Effector memory CD4-positive, alpha-beta T cell (primary cell): ENCODE data around the gene MSANTD2.

ENCODE experiments used
- DNase-seq, 3 donors: peaks; one replicate each; pipeline ENCODE4 v3.0.0-alpha.2; 2020
- H3K27ac ChIP-seq: 2 replicates; pipeline ENCODE4 v1.7.0; 2013; ENCODE audit warnings: mild to moderate bottlenecking, low read length, moderate library complexity; ENCODE audit not compliant: insufficient read depth, poor library complexity, severe bottlenecking
- H3K27me3 ChIP-seq: replicated peaks from 2 replicates; pipeline ENCODE4 v1.7.0; 2013; ENCODE audit warnings: mild to moderate bottlenecking, low read length; ENCODE audit not compliant: insufficient read depth, control insufficient read depth, poor library complexity, severe bottlenecking
- H3K36me3 ChIP-seq: 2 replicates; pipeline ENCODE4 v1.7.0; 2013; ENCODE audit warnings: mild to moderate bottlenecking, low read length, moderate library complexity; ENCODE audit not compliant: control insufficient read depth, insufficient read depth
- H3K4me1 ChIP-seq: 2 replicates; pipeline ENCODE4 v1.7.0; 2013; ENCODE audit warnings: low read length, mild to moderate bottlenecking; ENCODE audit not compliant: control insufficient read depth, insufficient read depth, poor library complexity, severe bottlenecking
- H3K4me3 ChIP-seq: 2 replicates; pipeline ENCODE4 v1.7.0; 2013; ENCODE audit warnings: low read length, low read depth, mild to moderate bottlenecking; ENCODE audit not compliant: insufficient read depth, poor library complexity, severe bottlenecking
- H3K9me3 ChIP-seq: 2 replicates; pipeline ENCODE4 v1.7.0; 2013; ENCODE audit warnings: mild to moderate bottlenecking, low read length, moderate library complexity; ENCODE audit not compliant: control insufficient read depth

MSANTD2 gene

GRCh38 chr11:124748481-124749343 lies 51.5 kb downstream of the MSANTD2 start:
- Histone ChIP-seq H3K36me3 (no peaks in the 10 kb centered on the region), H3K4me3 (no peak overlapping the region), H3K27me3 (no peaks in the 10 kb centered on the region), H3K4me1 (peaks cover 7% of the 10 kb centered on the region), H3K27ac (no peak overlapping the region), H3K9me3 (no peaks in the 10 kb centered on the region)
- DNase-seq, result no peak

GRCh38 chr11:124748100-124748418 lies 52.1 kb downstream of the MSANTD2 start:
- H3K4me1 ChIP-seq, result peaks cover 7% of the 10 kb centered on the region
- no peaks in the 10 kb centered on the region for H3K36me3 ChIP-seq
- H3K27me3 ChIP-seq, result no peaks in the 10 kb centered on the region
- no peak overlapping the region for H3K4me3 ChIP-seq
- H3K27ac ChIP-seq, result no peak overlapping the region
- no peak for DNase-seq
- no peaks in the 10 kb centered on the region for H3K9me3 ChIP-seq

DNA sequence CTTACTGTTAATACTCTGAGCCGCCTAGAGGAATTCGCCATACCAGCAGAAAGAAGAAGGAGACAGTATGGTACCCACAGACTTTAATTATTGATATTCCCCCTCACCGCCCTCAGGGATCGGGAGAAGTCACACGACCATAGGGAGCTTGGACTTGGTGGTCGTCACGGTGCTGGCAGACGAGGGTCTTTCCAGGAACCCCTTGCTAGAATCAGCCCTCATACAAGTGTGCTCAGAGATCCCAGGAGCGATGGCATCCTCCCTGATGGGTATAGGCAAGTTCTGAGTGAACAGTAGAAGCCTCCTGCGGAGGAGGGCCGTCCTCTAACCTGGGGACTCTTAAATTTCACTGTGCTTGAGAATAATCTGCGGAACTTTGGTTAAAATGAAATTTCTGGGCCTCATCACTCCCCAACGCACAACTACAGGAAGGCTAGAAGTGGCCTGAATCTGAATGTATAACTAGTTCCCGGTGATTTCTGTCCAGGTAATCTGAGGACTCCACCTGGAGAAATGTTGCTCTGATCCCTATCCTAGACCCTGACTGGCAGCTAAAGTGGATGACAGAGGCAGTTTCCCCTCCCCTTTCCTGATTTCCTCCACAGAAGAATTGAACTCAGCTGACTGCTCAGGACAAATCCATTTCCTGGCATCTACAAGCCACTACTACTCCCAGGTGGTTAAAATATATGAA lies 52.7 kb downstream of the MSANTD2 start:
- H3K36me3 ChIP-seq, result no peaks in the 10 kb centered on the region
- no peak overlapping the region for H3K27ac ChIP-seq
- peaks cover 7% of the 10 kb centered on the region for H3K4me1 ChIP-seq
- no peak for DNase-seq
- H3K4me3 ChIP-seq, result no peak overlapping the region
- no peaks in the 10 kb centered on the region for H3K27me3 ChIP-seq
- H3K9me3 ChIP-seq, result no peaks in the 10 kb centered on the region

DNA sequence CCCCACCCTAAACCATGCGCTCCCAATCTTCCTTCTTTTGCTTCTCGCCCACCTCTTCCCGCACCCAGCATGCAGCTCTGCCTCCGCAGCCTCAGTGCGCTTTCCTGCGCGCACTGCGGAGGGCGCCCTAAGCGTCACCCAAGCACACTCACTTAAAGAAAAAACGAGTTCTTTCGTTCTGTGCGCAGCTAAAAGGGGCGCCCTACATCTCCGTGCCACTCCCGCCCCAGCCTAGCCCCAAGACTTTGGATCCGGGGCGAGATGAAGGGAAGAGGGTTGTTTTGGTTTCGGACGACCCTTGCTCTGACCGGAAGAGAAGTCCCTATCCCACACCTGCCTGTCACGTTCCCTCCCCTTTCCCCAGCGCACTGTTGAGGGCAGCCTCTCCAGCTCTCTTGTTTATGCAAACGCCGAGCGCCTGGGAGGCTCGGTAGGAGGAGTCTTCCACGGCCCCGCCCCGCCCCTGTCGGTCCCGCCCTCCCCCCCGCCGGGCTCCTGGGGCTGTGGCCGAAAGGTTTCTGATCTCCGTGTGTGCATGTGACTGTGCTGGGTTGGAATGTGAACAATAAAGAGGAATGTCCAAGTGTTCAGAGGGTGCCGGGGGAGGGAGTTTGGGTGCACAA lies 53.5 kb downstream of the MSANTD2 start:
- H3K27ac ChIP-seq, result peak overlapping the region; percentile 72
- no peaks in the 10 kb centered on the region for H3K27me3 ChIP-seq
- DNase-seq, result peak; percentile 63 to 70 (median 69)
- H3K4me1 ChIP-seq, result peaks cover 7% of the 10 kb centered on the region
- peak overlapping the region; percentile 96 for H3K4me3 ChIP-seq
- H3K36me3 ChIP-seq, result no peaks in the 10 kb centered on the region
- no peaks in the 10 kb centered on the region for H3K9me3 ChIP-seq

DNA sequence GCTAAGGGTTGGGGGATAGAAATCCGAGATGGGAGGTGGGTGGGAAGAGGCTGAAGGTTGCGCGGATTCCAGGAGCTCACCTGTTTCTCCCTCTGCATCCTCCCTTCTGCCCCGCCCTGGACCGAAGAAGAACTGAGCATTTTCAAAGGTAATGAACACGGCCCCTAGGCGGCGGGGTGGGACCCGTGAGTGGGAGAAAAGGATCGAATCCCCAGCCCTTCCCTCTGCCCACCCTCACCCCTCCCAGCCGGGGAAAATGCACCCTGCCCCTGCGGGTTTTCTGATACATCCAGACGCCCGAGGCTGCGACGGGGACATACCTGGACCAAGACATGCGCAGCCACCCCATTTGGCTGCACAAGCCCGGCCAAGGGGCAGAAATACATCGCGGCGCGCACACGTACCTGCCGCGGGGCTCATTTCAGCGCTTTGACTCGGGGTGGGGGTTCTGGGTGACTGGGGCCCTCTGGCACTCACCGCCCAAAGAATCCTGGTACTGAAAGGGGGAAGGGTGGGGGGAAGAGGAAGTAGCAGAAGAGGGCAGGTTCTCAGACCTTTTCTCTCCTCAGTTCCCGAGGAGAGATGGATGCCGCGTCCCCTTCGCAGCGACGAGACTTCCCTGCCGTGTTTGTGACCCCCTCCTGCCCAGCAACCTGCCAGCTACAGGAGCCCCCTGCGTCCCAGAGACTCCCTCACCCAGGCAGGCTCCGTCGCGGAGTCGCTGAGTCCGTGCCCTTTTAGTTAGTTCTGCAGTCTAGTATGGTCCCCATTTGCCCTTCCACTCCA lies 54.2 kb downstream of the MSANTD2 start:
- Histone ChIP-seq H3K4me3 (peak overlapping the region; percentile 96), H3K9me3 (no peaks in the 10 kb centered on the region), H3K27me3 (no peaks in the 10 kb centered on the region), H3K36me3 (no peaks in the 10 kb centered on the region), H3K27ac (peak overlapping the region; percentile 72), H3K4me1 (peaks cover 7% of the 10 kb centered on the region)
- DNase-seq, result no peak

DNA sequence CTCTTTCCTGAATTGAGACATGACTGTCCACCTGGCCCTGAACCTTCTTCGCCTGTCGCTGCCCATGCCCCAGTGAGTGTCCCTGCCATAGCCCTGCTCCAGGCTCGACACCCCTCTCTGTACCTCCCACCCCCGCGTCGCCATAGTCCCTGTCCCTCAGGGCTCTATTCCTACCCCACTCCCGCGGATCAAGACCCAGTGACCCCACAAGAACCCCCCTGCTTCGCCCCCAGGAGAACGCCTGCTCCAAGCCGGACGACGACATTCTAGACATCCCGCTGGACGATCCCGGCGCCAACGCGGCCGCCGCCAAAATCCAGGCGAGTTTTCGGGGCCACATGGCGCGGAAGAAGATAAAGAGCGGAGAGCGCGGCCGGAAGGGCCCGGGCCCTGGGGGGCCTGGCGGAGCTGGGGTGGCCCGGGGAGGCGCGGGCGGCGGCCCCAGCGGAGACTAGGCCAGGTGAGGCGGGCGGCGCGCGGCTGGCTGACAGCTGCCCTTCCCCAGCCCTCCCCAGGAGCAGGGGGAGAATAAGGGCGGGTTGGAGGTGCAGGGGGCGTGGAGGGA lies 54.9 kb downstream of the MSANTD2 start:
- H3K27me3 ChIP-seq, result no peaks in the 10 kb centered on the region
- DNase-seq, result no peak

GRCh38 chr11:124743050-124743449 lies 57.2 kb downstream of the MSANTD2 start:
- Histone ChIP-seq H3K9me3 (no peaks in the 10 kb centered on the region), H3K4me1 (peaks cover 17% of the 10 kb centered on the region), H3K27me3 (no peaks in the 10 kb centered on the region), H3K4me3 (no peak overlapping the region), H3K36me3 (no peaks in the 10 kb centered on the region), H3K27ac (no peak overlapping the region)
- no peak for DNase-seq

More for the DNA sequence above, 54.9 kb downstream of the MSANTD2 start:
- peak overlapping the region; percentile 96 for H3K4me3 ChIP-seq
- H3K27ac ChIP-seq, result no peak overlapping the region
- no peaks in the 10 kb centered on the region for H3K9me3 ChIP-seq
- peaks cover 11% of the 10 kb centered on the region for H3K4me1 ChIP-seq
- no peaks in the 10 kb centered on the region for H3K36me3 ChIP-seq

- no peak overlapping the region for H3K4me3 ChIP-seq
- H3K27ac ChIP-seq, result no peak overlapping the region
- H3K4me1 ChIP-seq, result peaks cover 17% of the 10 kb centered on the region
- no peaks in the 10 kb centered on the region for H3K27me3 ChIP-seq
- no peaks in the 10 kb centered on the region for H3K36me3 ChIP-seq
- H3K9me3 ChIP-seq, result no peaks in the 10 kb centered on the region
- DNase-seq, result no peak
Observed at GRCh38 chr11:124742555-124742954, 57.7 kb downstream of the MSANTD2 start.

DNA sequence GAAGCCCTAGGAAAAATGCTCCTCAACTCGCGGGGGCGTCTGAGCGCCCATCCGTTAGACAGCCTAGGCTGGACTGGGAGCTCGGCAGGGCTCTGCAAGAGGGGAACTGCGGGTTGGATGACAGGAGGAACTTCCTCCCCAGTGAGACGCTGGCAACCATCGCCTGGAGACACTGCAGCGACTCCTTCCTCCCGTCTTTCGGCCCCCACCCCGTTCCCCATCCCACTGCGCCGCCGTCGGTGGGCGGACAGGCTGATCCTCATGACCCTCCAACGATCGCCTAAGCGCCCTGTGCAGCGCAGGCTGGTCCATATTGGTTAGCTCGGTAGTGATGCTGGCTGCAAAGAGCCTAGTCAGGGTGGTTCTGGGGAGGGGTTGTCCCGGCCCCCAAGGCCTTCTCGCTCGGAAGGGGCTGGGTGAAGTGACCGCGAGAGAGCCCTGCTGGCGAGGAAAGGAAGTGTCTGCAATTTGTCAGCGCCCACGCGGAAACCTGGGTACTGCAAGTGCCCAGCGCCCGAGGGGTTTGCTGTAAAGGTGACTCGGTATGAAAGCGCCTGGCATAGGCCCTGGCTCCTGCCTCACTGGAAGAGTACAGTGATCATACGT lies 59.8 kb downstream of the MSANTD2 start:
- peaks cover 10% of the 10 kb centered on the region for H3K4me1 ChIP-seq
- DNase-seq, result peak; percentile 25 to 39 (median 38)

More for the DNA sequence above, 59.8 kb downstream of the MSANTD2 start:
- peak overlapping the region; percentile 69 for H3K4me3 ChIP-seq
- no peaks in the 10 kb centered on the region for H3K9me3 ChIP-seq
- no peaks in the 10 kb centered on the region for H3K27me3 ChIP-seq
- no peaks in the 10 kb centered on the region for H3K36me3 ChIP-seq
- no peak overlapping the region for H3K27ac ChIP-seq
